ENCODE results near the gene MLH3.
"Not testable (repeated sequence)": the region's sequence is repeated elsewhere in the genome, so short reads cannot be mapped to it uniquely, and the experiment has no call there.

MLH3 gene

GRCh38 chr14:75005357-75005756 is 45.9 kb downstream of the MLH3 start:
- DNase-seq (ENCODE audit: insufficient read length, low spot score) = no peak
- TF ChIP-seq, protein P1, sequence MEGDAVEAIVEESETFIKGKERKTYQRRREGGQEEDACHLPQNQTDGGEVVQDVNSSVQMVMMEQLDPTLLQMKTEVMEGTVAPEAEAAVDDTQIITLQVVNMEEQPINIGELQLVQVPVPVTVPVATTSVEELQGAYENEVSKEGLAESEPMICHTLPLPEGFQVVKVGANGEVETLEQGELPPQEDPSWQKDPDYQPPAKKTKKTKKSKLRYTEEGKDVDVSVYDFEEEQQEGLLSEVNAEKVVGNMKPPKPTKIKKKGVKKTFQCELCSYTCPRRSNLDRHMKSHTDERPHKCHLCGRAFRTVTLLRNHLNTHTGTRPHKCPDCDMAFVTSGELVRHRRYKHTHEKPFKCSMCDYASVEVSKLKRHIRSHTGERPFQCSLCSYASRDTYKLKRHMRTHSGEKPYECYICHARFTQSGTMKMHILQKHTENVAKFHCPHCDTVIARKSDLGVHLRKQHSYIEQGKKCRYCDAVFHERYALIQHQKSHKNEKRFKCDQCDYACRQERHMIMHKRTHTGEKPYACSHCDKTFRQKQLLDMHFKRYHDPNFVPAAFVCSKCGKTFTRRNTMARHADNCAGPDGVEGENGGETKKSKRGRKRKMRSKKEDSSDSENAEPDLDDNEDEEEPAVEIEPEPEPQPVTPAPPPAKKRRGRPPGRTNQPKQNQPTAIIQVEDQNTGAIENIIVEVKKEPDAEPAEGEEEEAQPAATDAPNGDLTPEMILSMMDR (IDR thresholded peaks at IDR 0.05; ENCODE audit: insufficient read depth, missing control alignments) = no peak
- no peak for FAIRE-seq

DNA sequence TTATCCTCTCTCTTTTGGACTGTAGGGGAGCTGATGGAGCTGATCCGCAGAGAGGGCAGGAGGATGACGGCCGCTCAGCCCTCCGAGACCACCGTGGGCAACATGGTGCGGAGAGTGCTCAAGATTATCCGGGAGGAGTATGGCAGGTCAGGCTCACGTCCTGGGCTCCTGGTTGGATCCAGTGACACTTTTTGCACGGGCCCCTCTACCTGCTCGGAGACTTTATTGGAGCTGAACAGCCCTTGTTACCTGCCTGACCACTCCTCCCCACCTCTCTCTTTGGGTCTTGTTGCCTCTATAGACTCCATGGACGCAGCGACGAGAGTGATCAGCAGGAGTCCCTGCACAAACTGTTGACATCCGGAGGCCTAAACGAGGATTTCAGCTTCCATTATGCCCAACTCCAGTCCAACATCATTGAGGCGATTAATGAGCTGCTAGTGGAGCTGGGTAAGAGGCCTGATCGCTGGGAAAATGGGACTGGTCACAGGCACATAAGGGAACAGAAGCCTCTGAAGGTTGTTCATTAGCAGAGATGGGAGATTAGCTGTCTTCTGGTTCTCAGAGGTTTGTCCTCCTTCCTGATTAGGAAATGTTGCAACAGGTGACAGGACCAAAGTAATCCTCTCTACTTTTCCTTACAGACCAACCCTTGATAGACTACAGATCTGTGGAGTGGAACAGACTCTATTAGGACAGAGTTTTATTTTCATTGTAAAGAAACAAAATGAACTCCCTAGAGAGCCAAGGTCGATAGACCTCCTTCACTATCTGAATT is 47.8 kb downstream of the MLH3 start:
- DNase-seq (ENCODE audit: insufficient read length, low spot score) (no peak), FAIRE-seq (no peak)
- TF ChIP-seq, protein P1 (IDR thresholded peaks at IDR 0.05; ENCODE audit: insufficient read depth, missing control alignments) = no peak

DNA sequence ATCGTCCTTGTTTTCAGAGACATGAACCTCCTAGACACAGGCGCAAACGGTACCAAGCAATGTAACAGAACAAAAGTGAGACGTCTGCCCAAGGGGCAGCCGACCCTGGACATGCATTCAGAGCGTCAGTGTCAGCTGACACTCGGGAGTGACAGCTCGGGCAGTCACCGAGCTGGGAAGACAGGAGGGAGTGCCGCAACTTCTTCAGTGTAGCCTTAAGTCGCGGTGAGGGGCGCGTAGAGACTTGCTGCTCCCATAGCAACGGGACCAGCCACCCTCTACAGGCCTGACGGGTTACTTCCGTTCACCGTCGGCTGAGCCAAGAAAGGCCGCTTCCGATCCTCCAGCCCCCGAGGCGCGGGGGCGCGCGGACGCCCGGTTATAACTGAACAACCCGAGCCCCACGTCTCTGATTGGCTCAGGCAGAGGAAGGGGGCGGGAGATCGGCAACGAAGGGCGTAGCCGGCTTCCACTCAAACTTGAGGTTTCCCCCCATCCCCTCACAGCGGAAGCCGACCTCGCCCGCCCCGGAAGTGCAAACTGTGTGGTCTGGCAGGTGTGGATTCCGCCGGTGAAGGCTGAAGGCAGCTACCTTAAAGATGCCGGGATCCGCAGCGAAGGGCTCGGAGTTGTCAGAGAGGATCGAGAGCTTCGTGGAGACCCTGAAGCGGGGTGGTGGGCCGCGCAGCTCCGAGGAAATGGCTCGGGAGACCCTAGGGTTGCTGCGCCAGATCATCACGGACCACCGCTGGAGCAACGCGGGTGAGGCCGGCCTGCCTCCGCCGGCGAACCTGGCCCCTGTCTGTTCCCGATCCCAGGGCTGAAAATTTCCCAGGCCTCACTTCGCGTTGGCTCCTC is 48.6 kb downstream of the MLH3 start, which contains the start of gene EIF2B2:
TSS of gene EIF2B2 (plus strand) at position 530 of the 858 bp plus-strand sequence. CDS start at position 600, 70 bp downstream.
- TF ChIP-seq, protein P1 (IDR thresholded peaks at IDR 0.05; ENCODE audit: insufficient read depth, missing control alignments) = no peak
- DNase-seq (ENCODE audit: insufficient read length, low spot score) = peak; percentile 84
- no peak for FAIRE-seq

- FAIRE-seq = no peak
- TF ChIP-seq, protein P1 (IDR thresholded peaks at IDR 0.05; ENCODE audit: insufficient read depth, missing control alignments) = no peak
- no peak for DNase-seq (ENCODE audit: insufficient read length, low spot score)
These were observed 49.4 kb downstream of the MLH3 start for GRCh38 chr14:75001899-75002298.

- TF ChIP-seq, protein P1 (IDR thresholded peaks at IDR 0.05; ENCODE audit: insufficient read depth, missing control alignments) = no peak
- DNase-seq (ENCODE audit: insufficient read length, low spot score) (no peak), FAIRE-seq (no peak)
These were observed 50.0 kb downstream of the MLH3 start for GRCh38 chr14:75001261-75001660.

DNA sequence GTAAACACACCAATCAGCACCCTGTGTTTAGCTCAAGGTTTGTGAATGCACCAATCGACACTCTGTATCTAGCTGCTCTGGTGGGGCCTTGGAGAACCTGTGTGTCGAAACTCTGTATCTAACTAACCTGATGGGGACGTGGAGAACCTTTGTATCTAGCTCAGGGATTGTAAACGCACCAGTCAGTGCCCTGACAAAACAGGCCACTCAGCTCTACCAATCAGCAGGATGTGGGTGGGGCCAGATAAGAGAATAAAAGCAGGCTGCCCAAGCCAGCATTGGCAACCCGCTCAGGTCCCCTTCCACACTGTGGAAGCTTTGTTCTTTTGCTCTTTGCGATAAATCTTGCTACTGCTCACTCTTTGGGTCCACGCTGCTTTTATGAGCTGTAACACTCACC is 55.5 kb downstream of the MLH3 start:
- not testable (repeated sequence) for FAIRE-seq; DNase-seq (ENCODE audit: insufficient read length, low spot score)

GRCh38 chr14:74994182-74994581 is 57.1 kb downstream of the MLH3 start:
- not testable (repeated sequence) for FAIRE-seq

GRCh38 chr14:74988993-74989392 is 62.3 kb downstream of the MLH3 start:
- no peak for DNase-seq (ENCODE audit: insufficient read length, low spot score)
- FAIRE-seq = no peak
- TF ChIP-seq, protein P1 (IDR thresholded peaks at IDR 0.05; ENCODE audit: insufficient read depth, missing control alignments) = no peak

More at GRCh38 chr14:74994182-74994581, 57.1 kb downstream of the MLH3 start:
- not testable (repeated sequence) for DNase-seq (ENCODE audit: insufficient read length, low spot score)
